ENCODE measurements around the gene WDR1. TPM values are rescaled to one million over a fixed set of nuclear protein-coding genes. Genes with fewer than 3 reads are reported as not detected.

Gene WDR1
- total RNA-seq, 1 experiment from 2014 or later = 237 TPM

- DNase-seq (ENCODE audit: low read depth) = peak; percentile 93
- in situ Hi-C loops (cut with HindIII; ENCODE audit: low pct_unique_long_range_greater_than_20kb, low sequenced_read_pairs) = no loop called here
These were observed 71.1 kb downstream of the WDR1 start for GRCh38 chr4:10045481-10045880.

GRCh38 chr4:10041036-10041435 lies 75.6 kb downstream of the WDR1 start:
- DNase-seq (ENCODE audit: low read depth) = no peak
- in situ Hi-C loops (cut with HindIII; ENCODE audit: low pct_unique_long_range_greater_than_20kb, low sequenced_read_pairs) = no loop called here

GRCh38 chr4:10040049-10040892 lies 76.3 kb downstream of the WDR1 start:
- in situ Hi-C loops (cut with HindIII; ENCODE audit: low pct_unique_long_range_greater_than_20kb, low sequenced_read_pairs) = no loop called here
- no peak for DNase-seq (ENCODE audit: low read depth)

- DNase-seq (ENCODE audit: low read depth) = no peak
These were observed 79.7 kb downstream of the WDR1 start for GRCh38 chr4:10036807-10037342.

GRCh38 chr4:10035130-10035529 lies 81.5 kb downstream of the WDR1 start:
- in situ Hi-C loops (cut with HindIII; ENCODE audit: low pct_unique_long_range_greater_than_20kb, low sequenced_read_pairs) = no loop called here
- no peak for DNase-seq (ENCODE audit: low read depth)

More at GRCh38 chr4:10036807-10037342, 79.7 kb downstream of the WDR1 start:
- in situ Hi-C loops (cut with HindIII; ENCODE audit: low pct_unique_long_range_greater_than_20kb, low sequenced_read_pairs) = no loop called here

- in situ Hi-C loops (cut with HindIII; ENCODE audit: low pct_unique_long_range_greater_than_20kb, low sequenced_read_pairs) = no loop called here
- DNase-seq (ENCODE audit: low read depth) = no peak
These were observed 81.9 kb downstream of the WDR1 start for GRCh38 chr4:10034612-10035104.

- no peak for DNase-seq (ENCODE audit: low read depth)
- in situ Hi-C loops (cut with HindIII; ENCODE audit: low pct_unique_long_range_greater_than_20kb, low sequenced_read_pairs) = no loop called here
These were observed 82.5 kb downstream of the WDR1 start for GRCh38 chr4:10034136-10034535.

- in situ Hi-C loops (cut with HindIII; ENCODE audit: low pct_unique_long_range_greater_than_20kb, low sequenced_read_pairs) = no loop called here
These were observed 83.3 kb downstream of the WDR1 start for GRCh38 chr4:10033191-10033881.

GRCh38 chr4:10032625-10033024 lies 84.0 kb downstream of the WDR1 start:
- in situ Hi-C loops (cut with HindIII; ENCODE audit: low pct_unique_long_range_greater_than_20kb, low sequenced_read_pairs) = no loop called here
- peak; percentile 76 for DNase-seq (ENCODE audit: low read depth)

More at GRCh38 chr4:10033191-10033881, 83.3 kb downstream of the WDR1 start:
- DNase-seq (ENCODE audit: low read depth) = no peak

- in situ Hi-C loops (cut with HindIII; ENCODE audit: low pct_unique_long_range_greater_than_20kb, low sequenced_read_pairs) = no loop called here
- DNase-seq (ENCODE audit: low read depth) = peak; percentile 83
These were observed 84.7 kb downstream of the WDR1 start for GRCh38 chr4:10031668-10032590.

GRCh38 chr4:10030972-10031667 lies 85.5 kb downstream of the WDR1 start:
- no peak for DNase-seq (ENCODE audit: low read depth)
- in situ Hi-C loops (cut with HindIII; ENCODE audit: low pct_unique_long_range_greater_than_20kb, low sequenced_read_pairs) = no loop called here

GRCh38 chr4:10029403-10029802 lies 87.2 kb downstream of the WDR1 start:
- in situ Hi-C loops (cut with HindIII; ENCODE audit: low pct_unique_long_range_greater_than_20kb, low sequenced_read_pairs) = no loop called here
- DNase-seq (ENCODE audit: low read depth) = no peak

- in situ Hi-C loops (cut with HindIII; ENCODE audit: low pct_unique_long_range_greater_than_20kb, low sequenced_read_pairs) = no loop called here
These were observed 87.7 kb downstream of the WDR1 start for GRCh38 chr4:10028910-10029309.

GRCh38 chr4:10026485-10026884 lies 90.1 kb downstream of the WDR1 start:
- DNase-seq (ENCODE audit: low read depth) = no peak
- in situ Hi-C loops (cut with HindIII; ENCODE audit: low pct_unique_long_range_greater_than_20kb, low sequenced_read_pairs) = no loop called here

More at GRCh38 chr4:10028910-10029309, 87.7 kb downstream of the WDR1 start:
- DNase-seq (ENCODE audit: low read depth) = peak; percentile 49

GRCh38 chr4:10025230-10025806 lies 91.3 kb downstream of the WDR1 start:
- in situ Hi-C loops (cut with HindIII; ENCODE audit: low pct_unique_long_range_greater_than_20kb, low sequenced_read_pairs) = no loop called here
- DNase-seq (ENCODE audit: low read depth) = no peak
